H1 (cell line): ENCODE data around the gene CCDC192. TPM values are rescaled to one million over a fixed set of nuclear protein-coding genes. Genes with fewer than 3 reads are reported as not detected.

ENCODE experiments used
- BACH1 ChIP-seq: IDR thresholded peaks from 2 replicates; pipeline ENCODE4 v1.6.1; 2012; ENCODE audit warnings: low read length, improper control_type of control experiment
- MAFK ChIP-seq: IDR thresholded peaks from 2 replicates; pipeline ENCODE4 v1.6.1; 2012; ENCODE audit warnings: low read depth, mild to moderate bottlenecking, improper control_type of control experiment, low read length
- TAF1 ChIP-seq: IDR thresholded peaks from 2 replicates; pipeline ENCODE4 v1.6.1; 2011; ENCODE audit warnings: mild to moderate bottlenecking, low read depth, low read length
- TCF12 ChIP-seq: IDR thresholded peaks from 2 replicates; pipeline ENCODE4 v1.6.1; 2011; ENCODE audit warnings: low read depth, mild to moderate bottlenecking, low read length
- polyA plus RNA-seq, 7 experiments: library from polyadenylated mRNA; depleted of rRNA in 3 of 7; stranded (reverse) in 5 of 7; unstranded in 2 of 7; fragments of >200 nt in 5 of 7; fragments of 200-250 nt in 2 of 7; gene quantifications; 1 replicate in 5 of 7; 2 replicates in 1 of 7; 4 replicates in 1 of 7; pipeline versions ENCODE4 v1.2.1 to v1.2.3, GENCODE V29; 2011 to 2013; ENCODE audit warnings: missing spikeins in 2 of 7, mixed read lengths in 2 of 7
- total RNA-seq: library from RNA; stranded (reverse); fragmentation: NEBNext Ultra II Directional; extraction: Animal tissue kit (Norgen Biotek cat#: 25700); gene quantifications from 2 replicates; pipeline ENCODE4 v1.2.1, GENCODE V29; 2021
- TF ChIP-seq, protein P1 (sequence below): IDR thresholded peaks from 2 replicates; pipeline ENCODE4 v1.6.1; 2012; ENCODE audit warnings: inconsistent platforms

Gene CCDC192
- total and polyA plus RNA-seq, 2 of the 8 experiments (the other 6 are each of a cell fraction or from before 2014, with no cell fraction given): 0.61 TPM; not detected in 1

DNA sequence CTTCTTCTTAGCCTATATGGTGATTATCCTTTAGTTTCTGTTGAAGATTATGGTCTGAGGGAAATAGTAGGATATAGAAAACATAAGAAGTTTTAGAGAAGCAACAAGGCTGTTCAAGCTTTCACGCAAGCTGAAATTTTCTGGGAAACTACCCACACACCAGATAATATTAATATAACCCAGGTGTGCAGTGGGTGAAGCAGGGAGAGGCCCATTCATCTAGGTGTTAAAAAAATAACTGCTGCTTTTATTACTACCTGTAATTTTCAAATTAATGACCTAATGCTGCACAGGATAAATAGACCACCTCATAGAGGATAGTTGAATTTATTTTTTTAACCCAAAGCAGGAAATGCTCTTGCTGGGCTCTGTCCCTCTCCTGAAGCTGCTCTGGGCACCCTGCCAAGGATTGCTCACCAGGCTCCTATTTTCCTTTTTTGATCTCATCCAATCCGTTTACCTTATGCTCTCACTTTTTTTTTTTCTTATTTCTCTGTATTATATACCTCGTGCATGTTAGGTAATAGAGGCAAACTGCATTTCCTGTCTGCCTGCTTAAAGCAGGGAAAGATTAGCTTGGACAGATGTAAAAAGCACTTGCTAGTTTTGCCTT, 256.1 kb downstream of the CCDC192 start (continued):
- TF ChIP-seq, protein P1, sequence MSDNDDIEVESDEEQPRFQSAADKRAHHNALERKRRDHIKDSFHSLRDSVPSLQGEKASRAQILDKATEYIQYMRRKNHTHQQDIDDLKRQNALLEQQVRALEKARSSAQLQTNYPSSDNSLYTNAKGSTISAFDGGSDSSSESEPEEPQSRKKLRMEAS: no peak
- TF ChIP-seq BACH1 (no peak), MAFK (no peak), TCF12 (no peak), TAF1 (no peak)
